Measurements from ENCODE around the gene NDNF. TPM values are rescaled to one million over a fixed set of nuclear protein-coding genes. Genes with fewer than 3 reads are reported as not detected.

Gene NDNF
- total and polyA plus RNA-seq, 2 donors (not counting 3 experiments of a cell fraction or from before 2014, with no cell fraction given): not detected

DNA sequence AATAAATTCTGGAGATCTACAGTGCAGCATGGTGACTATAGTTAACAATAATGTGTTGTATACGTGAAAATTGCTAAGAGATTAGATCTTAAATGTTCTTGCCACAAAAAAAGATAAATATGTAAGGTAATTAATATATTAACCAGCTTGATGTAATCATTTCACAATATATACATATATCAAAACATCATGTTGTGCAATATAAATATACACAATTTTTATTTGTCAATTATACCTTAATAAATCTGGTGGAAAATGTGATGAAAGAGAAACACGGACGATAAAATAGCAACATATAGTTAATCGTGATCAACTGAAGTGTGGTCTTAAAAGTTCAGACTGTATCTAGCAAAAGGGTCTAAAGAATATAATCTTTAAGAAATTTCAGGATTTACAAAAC lies 16.5 kb upstream of the NDNF start:
- dilution Hi-C loops (cut with MboI; ENCODE audit: extremely low pct_ligation_motif_present, low sequenced_read_pairs) (no loop called here), intact Hi-C loops (cut with micrococcal nuclease) (no loop called here)

DNA sequence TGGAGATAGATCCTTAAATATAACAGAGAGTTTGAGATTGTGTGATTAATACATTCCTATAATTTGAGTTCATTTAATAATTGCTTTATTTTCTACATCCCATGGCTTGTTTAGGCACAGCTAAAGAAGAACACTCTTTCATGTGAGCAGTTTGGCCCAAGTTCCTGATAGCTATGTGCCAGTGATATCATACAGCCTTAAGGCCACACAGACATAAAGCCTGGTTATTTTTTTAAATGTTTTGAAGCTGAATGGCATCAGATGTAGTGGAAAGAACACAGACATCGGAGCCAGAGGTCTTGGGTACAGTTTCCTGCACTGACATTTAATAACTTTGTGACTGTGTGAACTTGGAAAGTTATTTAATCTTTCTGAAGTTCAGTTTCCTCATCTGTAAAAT lies 7.0 kb upstream of the NDNF start:
- H3K27ac ChIP-seq (ENCODE audit: insufficient read depth, low read depth, low read length): no peak overlapping the region
- dilution Hi-C loops (cut with MboI; ENCODE audit: extremely low pct_ligation_motif_present, low sequenced_read_pairs): no loop called here
- no peaks in the 10 kb centered on the region for H3K4me1 ChIP-seq (ENCODE audit: control insufficient read depth, extremely low read depth, insufficient read depth, low read length)
- H4K20me1 ChIP-seq (replicated peaks; ENCODE audit: control insufficient read depth, extremely low read depth, insufficient read depth, low read length): no peaks in the 10 kb centered on the region
- TF ChIP-seq POLR2A (IDR thresholded peaks at IDR 0.05; ENCODE audit: low read depth, low read length) (no peak), JUN (IDR thresholded peaks at IDR 0.05; ENCODE audit: borderline replicate concordance, insufficient read depth, insufficient read length, low read depth) (no peak), EZH2 (IDR thresholded peaks at IDR 0.05; ENCODE audit: borderline replicate concordance, low read depth, low read length, severe bottlenecking) (no peak), GATA2 (IDR thresholded peaks at IDR 0.05; ENCODE audit: insufficient read depth, insufficient read length, low read depth, low read length) (no peak), FOS (IDR thresholded peaks at IDR 0.05; ENCODE audit: borderline replicate concordance, insufficient read depth, low read length) (no peak), MYC (IDR thresholded peaks at IDR 0.05; ENCODE audit: low read depth, low read length) (no peak)
- TF ChIP-seq, protein P1, sequence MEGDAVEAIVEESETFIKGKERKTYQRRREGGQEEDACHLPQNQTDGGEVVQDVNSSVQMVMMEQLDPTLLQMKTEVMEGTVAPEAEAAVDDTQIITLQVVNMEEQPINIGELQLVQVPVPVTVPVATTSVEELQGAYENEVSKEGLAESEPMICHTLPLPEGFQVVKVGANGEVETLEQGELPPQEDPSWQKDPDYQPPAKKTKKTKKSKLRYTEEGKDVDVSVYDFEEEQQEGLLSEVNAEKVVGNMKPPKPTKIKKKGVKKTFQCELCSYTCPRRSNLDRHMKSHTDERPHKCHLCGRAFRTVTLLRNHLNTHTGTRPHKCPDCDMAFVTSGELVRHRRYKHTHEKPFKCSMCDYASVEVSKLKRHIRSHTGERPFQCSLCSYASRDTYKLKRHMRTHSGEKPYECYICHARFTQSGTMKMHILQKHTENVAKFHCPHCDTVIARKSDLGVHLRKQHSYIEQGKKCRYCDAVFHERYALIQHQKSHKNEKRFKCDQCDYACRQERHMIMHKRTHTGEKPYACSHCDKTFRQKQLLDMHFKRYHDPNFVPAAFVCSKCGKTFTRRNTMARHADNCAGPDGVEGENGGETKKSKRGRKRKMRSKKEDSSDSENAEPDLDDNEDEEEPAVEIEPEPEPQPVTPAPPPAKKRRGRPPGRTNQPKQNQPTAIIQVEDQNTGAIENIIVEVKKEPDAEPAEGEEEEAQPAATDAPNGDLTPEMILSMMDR (IDR thresholded peaks at IDR 0.05; ENCODE audit: extremely low read depth in 1 of 2, insufficient read depth in 1 of 2, low read depth in 1 of 2, low read length in 2 of 2): no peak
- TF ChIP-seq, protein P2, sequence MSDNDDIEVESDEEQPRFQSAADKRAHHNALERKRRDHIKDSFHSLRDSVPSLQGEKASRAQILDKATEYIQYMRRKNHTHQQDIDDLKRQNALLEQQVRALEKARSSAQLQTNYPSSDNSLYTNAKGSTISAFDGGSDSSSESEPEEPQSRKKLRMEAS (IDR thresholded peaks at IDR 0.05; ENCODE audit: insufficient read depth, insufficient read length): no peak
- H3K9ac ChIP-seq (replicated peaks; ENCODE audit: extremely low read depth, insufficient read depth, low read length): no peak overlapping the region
- no peaks in the 10 kb centered on the region for H3K79me2 ChIP-seq (ENCODE audit: control insufficient read depth, insufficient read depth, low read length)
- intact Hi-C loops (cut with micrococcal nuclease): no loop called here
- DNase-seq (ENCODE audit: low read depth, low spot score) (no peak), FAIRE-seq (no peak)
- CTCF ChIA-PET: interaction anchor here (0.8 kb wide), 1 partner anchor 10 kb away, joined by 3 read pairs; no protein-coding TSS in a partner anchor
- no peak overlapping the region for H3K4me3 ChIP-seq (replicated peaks in 1 of 3; ENCODE audit: insufficient read depth in 1 of 3, low read depth in 1 of 3, low read length in 3 of 3)
- no peaks in the 10 kb centered on the region for H3K9me1 ChIP-seq (replicated peaks; ENCODE audit: control insufficient read depth, extremely low read depth, insufficient read depth, low read length)
- no peaks in the 10 kb centered on the region for H3K36me3 ChIP-seq (ENCODE audit: control insufficient read depth in 2 of 2, extremely low read depth in 1 of 2, insufficient read depth in 2 of 2, low read length in 2 of 2)
- peaks cover 17 to 35% of the 10 kb centered on the region in 2 experiments for H3K27me3 ChIP-seq (ENCODE audit: control insufficient read depth in 2 of 2, insufficient read depth in 2 of 2, low read length in 2 of 2)
- BruUV-seq (replicated peaks): no TSS peak
- POLR2A ChIA-PET: no interaction called here
- H3K9me3 ChIP-seq (replicated peaks; ENCODE audit: control insufficient read depth, insufficient read depth, low read length): no peaks in the 10 kb centered on the region
- no peak overlapping the region for H2AFZ ChIP-seq (ENCODE audit: low read depth, low read length)
- H3K4me2 ChIP-seq (ENCODE audit: insufficient read depth, low read length): no peak overlapping the region

More for the DNA sequence above, 16.5 kb upstream of the NDNF start:
- Histone ChIP-seq H3K4me1 (ENCODE audit: control insufficient read depth, extremely low read depth, insufficient read depth, low read length) (no peaks in the 10 kb centered on the region), H3K9me1 (replicated peaks; ENCODE audit: control insufficient read depth, extremely low read depth, insufficient read depth, low read length) (no peaks in the 10 kb centered on the region), H3K4me2 (ENCODE audit: insufficient read depth, low read length) (no peak overlapping the region), H3K4me3 (replicated peaks in 1 of 3; ENCODE audit: insufficient read depth in 1 of 3, low read depth in 1 of 3, low read length in 3 of 3) (no peak overlapping the region), H3K36me3 (ENCODE audit: control insufficient read depth in 2 of 2, extremely low read depth in 1 of 2, insufficient read depth in 2 of 2, low read length in 2 of 2) (no peaks in the 10 kb centered on the region), H3K9ac (replicated peaks; ENCODE audit: extremely low read depth, insufficient read depth, low read length) (no peak overlapping the region), H2AFZ (ENCODE audit: low read depth, low read length) (no peak overlapping the region), H3K79me2 (ENCODE audit: control insufficient read depth, insufficient read depth, low read length) (no peaks in the 10 kb centered on the region), H3K9me3 (replicated peaks; ENCODE audit: control insufficient read depth, insufficient read depth, low read length) (no peaks in the 10 kb centered on the region), H4K20me1 (replicated peaks; ENCODE audit: control insufficient read depth, extremely low read depth, insufficient read depth, low read length) (no peaks in the 10 kb centered on the region), H3K27me3 (ENCODE audit: control insufficient read depth in 2 of 2, insufficient read depth in 2 of 2, low read length in 2 of 2) (peaks cover 0 to 7% of the 10 kb centered on the region in 2 experiments), H3K27ac (ENCODE audit: insufficient read depth, low read depth, low read length) (no peak overlapping the region)
- ChIA-PET CTCF (no interaction called here), POLR2A (no interaction called here)
- DNase-seq (ENCODE audit: low read depth, low spot score) (no peak), FAIRE-seq (no peak)
- no peak for TF ChIP-seq MYC (IDR thresholded peaks at IDR 0.05; ENCODE audit: low read depth, low read length)
- TF ChIP-seq JUN (IDR thresholded peaks at IDR 0.05; ENCODE audit: borderline replicate concordance, insufficient read depth, insufficient read length, low read depth): no peak
- TF ChIP-seq POLR2A (IDR thresholded peaks at IDR 0.05; ENCODE audit: low read depth, low read length): no peak
- TF ChIP-seq GATA2 (IDR thresholded peaks at IDR 0.05; ENCODE audit: insufficient read depth, insufficient read length, low read depth, low read length): no peak
- no TSS peak for BruUV-seq (replicated peaks)
